Lung (tissue), 16 donors: ENCODE data around the gene PPP2R5A. TPM values are rescaled to one million over a fixed set of nuclear protein-coding genes. Genes with fewer than 3 reads are reported as not detected.
A peak's percentile ranks its signal among the peaks of the same experiment; 100 is the strongest.

Source experiments
- ATAC-seq: fragments of 200-7000 bp; cut with Tn5 transposase; one replicate; pipeline ENCODE4 v1.9.1; 2020; ENCODE audit warnings: moderate number of reproducible peaks; ENCODE audit not compliant: insufficient read depth, low FRiP score
- DNase-seq, 3 donors: peaks; one replicate each; pipeline ENCODE4 v3.0.0-alpha.2; 2013 to 2017
- H3K27ac ChIP-seq, 2 donors: one replicate each; pipeline ENCODE4 v1.5.1; 2013; ENCODE audit warnings: mild to moderate bottlenecking in 2 of 2, moderate library complexity in 2 of 2, control low read depth in 1 of 2, inconsistent platforms in 1 of 2, low read depth in 1 of 2, low read length in 1 of 2
- H3K27me3 ChIP-seq, 3 donors: one replicate each; pipeline ENCODE4 v1.5.1; 2013; ENCODE audit warnings: low read length in 2 of 3; ENCODE audit not compliant: control insufficient read depth in 3 of 3, insufficient read depth in 3 of 3
- H3K36me3 ChIP-seq, 4 donors: one replicate each; pipeline ENCODE4 v1.5.1; 2013; ENCODE audit warnings: low read length in 4 of 4, mild to moderate bottlenecking in 1 of 4, moderate library complexity in 1 of 4; ENCODE audit not compliant: control insufficient read depth in 4 of 4, insufficient read depth in 4 of 4
- H3K4me1 ChIP-seq, 5 donors: one replicate each; pipeline ENCODE4 v1.5.1; 2013; ENCODE audit warnings: low read length in 5 of 5, mild to moderate bottlenecking in 2 of 5, moderate library complexity in 1 of 5; ENCODE audit not compliant: control insufficient read depth in 5 of 5, insufficient read depth in 5 of 5
- H3K4me3 ChIP-seq: one replicate; pipeline ENCODE4 v1.5.1; 2013; ENCODE audit warnings: mild to moderate bottlenecking, control low read depth, moderate library complexity
- H3K9ac ChIP-seq, 2 donors: one replicate each; pipeline ENCODE4 v1.5.1; 2013; ENCODE audit warnings: low read length in 2 of 2, control low read depth in 1 of 2; ENCODE audit not compliant: insufficient read depth in 1 of 2
- H3K9me3 ChIP-seq, 4 donors: one replicate each; pipeline ENCODE4 v1.5.1; 2013; ENCODE audit warnings: low read length in 3 of 4, mild to moderate bottlenecking in 1 of 4, moderate library complexity in 1 of 4; ENCODE audit not compliant: control insufficient read depth in 4 of 4, insufficient read depth in 3 of 4
- CTCF ChIP-seq: IDR thresholded peaks from 2 replicates; pipeline ENCODE4 v1.5.1; 2012; ENCODE audit warnings: mild to moderate bottlenecking; ENCODE audit errors: control extremely low read depth, extremely low read depth
- WGBS, 2 donors: extraction: QIAGEN DNeasy Blood & Tissue Kit; methylation state at CpG; one replicate each; pipeline ENCODE4 v1.1.7; 2013; 5-methylcytosine and 5-hydroxymethylcytosine counted together
- long read RNA-seq, 5 donors: transcript quantifications; one replicate each; lab custom pipeline, GENCODE V29; 2026
- polyA plus RNA-seq, 2 donors: library from polyadenylated mRNA; stranded (reverse); fragments of 200-250 nt; gene quantifications; one replicate each; pipeline ENCODE4 v1.2.1, GENCODE V29; 2013
- total RNA-seq, 2 donors: library from RNA; depleted of rRNA in 1 of 2; stranded (reverse); fragments of >200 nt in 1 of 2; gene quantifications; one replicate each; pipeline ENCODE4 v1.2.1, GENCODE V29; 2014 to 2021
- donor health status: control.
- donor health status: control.
- donor health status: Bipolar disorder and iron deficiency.
- donor health status: healthy.
- donor health status: DM: yes; HTN: yes; CAD: no.

Gene PPP2R5A
- total RNA-seq = 100 to 1,000 TPM in 1 of 2 donors, 10 to 100 TPM in 1; 62.9 to 143 TPM
- polyA plus RNA-seq = 10 to 100 TPM; 31.3 to 45.7 TPM
- long read RNA-seq, donor 1, transcript PPP2R5A-201 (13 exons, 3,128 nt) = major isoform, 9 of 9 reads
- long read RNA-seq, donor 1, partial matches to known transcripts = 0 of 9 reads
- long read RNA-seq, donor 1, other reads (novel, unspliced or antisense) = 0 of 9 reads
- long read RNA-seq, donor 2, partial matches to known transcripts = 14 of 17 reads
- long read RNA-seq, donor 2, other reads (novel, unspliced or antisense) = 0 of 17 reads
- long read RNA-seq, donor 3, partial matches to known transcripts = 39 of 43 reads
- long read RNA-seq, donor 3, other reads (novel, unspliced or antisense) = 0 of 43 reads
- long read RNA-seq, donor 4, partial matches to known transcripts = 7 of 9 reads
- long read RNA-seq, donor 4, other reads (novel, unspliced or antisense) = 0 of 9 reads
- long read RNA-seq, donor 5, transcript PPP2R5A-201 (13 exons, 3,128 nt) = major isoform, 12 of 68 reads
- long read RNA-seq, donor 5, partial matches to known transcripts = 56 of 68 reads
- long read RNA-seq, donor 5, other reads (novel, unspliced or antisense) = 0 of 68 reads

GRCh38 chr1:212284744-212285684 is at the start of gene PPP2R5A:
TSS of gene PPP2R5A (plus strand) at chr1:212285410. CDS start at chr1:212286111, 701 bp downstream.
- peak; percentile 14 for TF ChIP-seq CTCF
- peak; percentile 99 to 100 (median 100) for DNase-seq
- Histone ChIP-seq H3K9ac (peak within 1 kb of the TSS; percentile 76 to 94), H3K36me3 (no peaks in the 10 kb centered on the region), H3K27ac (peak within 1 kb of the TSS; percentile 98 to 100), H3K4me1 (peaks cover 0 to 33% (median 2%) of the 10 kb centered on the region in 5 donors), H3K4me3 (peak within 1 kb of the TSS; percentile 88), H3K27me3 (no peaks in the 10 kb centered on the region), H3K9me3 (no peaks in the 10 kb centered on the region)
- WGBS, 2 donors = 0 to 1% methylated on average over 73 to 92 of the region's 92 CpGs
- ATAC-seq = peak; percentile 94

GRCh38 chr1:212235857-212236256 is 49.4 kb upstream of the PPP2R5A start:
- WGBS, 2 donors = 65 to 71% methylated on average over 5 of the region's 5 CpGs
- H3K4me1 ChIP-seq = peaks cover 0 to 22% (median 11%) of the 10 kb centered on the region in 5 donors
- DNase-seq = no peak

GRCh38 chr1:212236664-212237220 is 48.5 kb upstream of the PPP2R5A start:
- no peak for ATAC-seq

More at GRCh38 chr1:212235857-212236256, 49.4 kb upstream of the PPP2R5A start:
- H3K27ac ChIP-seq = peak overlapping the region in 1 of 2 donors; percentile 20
- no peak for ATAC-seq
- no peaks in the 10 kb centered on the region for H3K36me3 ChIP-seq
- TF ChIP-seq CTCF = no peak
- no peak overlapping the region for H3K9ac ChIP-seq
- H3K27me3 ChIP-seq = no peaks in the 10 kb centered on the region
- H3K4me3 ChIP-seq = no peak overlapping the region
- H3K9me3 ChIP-seq = no peaks in the 10 kb centered on the region

More at GRCh38 chr1:212236664-212237220, 48.5 kb upstream of the PPP2R5A start:
- DNase-seq = no peak
- no peak overlapping the region for H3K9ac ChIP-seq
- H3K36me3 ChIP-seq = no peaks in the 10 kb centered on the region
- TF ChIP-seq CTCF = no peak
- whole genome bisulfite sequencing, 2 donors = 95 to 96% methylated on average over 3 of the region's 3 CpGs
- no peak overlapping the region for H3K4me3 ChIP-seq
- no peaks in the 10 kb centered on the region for H3K27me3 ChIP-seq
- no peak overlapping the region for H3K27ac ChIP-seq
- peaks cover 0 to 25% (median 11%) of the 10 kb centered on the region in 5 donors for H3K4me1 ChIP-seq
- no peaks in the 10 kb centered on the region for H3K9me3 ChIP-seq
